ENCODE data around the gene H2BK1.

Gene H2BK1

DNA sequence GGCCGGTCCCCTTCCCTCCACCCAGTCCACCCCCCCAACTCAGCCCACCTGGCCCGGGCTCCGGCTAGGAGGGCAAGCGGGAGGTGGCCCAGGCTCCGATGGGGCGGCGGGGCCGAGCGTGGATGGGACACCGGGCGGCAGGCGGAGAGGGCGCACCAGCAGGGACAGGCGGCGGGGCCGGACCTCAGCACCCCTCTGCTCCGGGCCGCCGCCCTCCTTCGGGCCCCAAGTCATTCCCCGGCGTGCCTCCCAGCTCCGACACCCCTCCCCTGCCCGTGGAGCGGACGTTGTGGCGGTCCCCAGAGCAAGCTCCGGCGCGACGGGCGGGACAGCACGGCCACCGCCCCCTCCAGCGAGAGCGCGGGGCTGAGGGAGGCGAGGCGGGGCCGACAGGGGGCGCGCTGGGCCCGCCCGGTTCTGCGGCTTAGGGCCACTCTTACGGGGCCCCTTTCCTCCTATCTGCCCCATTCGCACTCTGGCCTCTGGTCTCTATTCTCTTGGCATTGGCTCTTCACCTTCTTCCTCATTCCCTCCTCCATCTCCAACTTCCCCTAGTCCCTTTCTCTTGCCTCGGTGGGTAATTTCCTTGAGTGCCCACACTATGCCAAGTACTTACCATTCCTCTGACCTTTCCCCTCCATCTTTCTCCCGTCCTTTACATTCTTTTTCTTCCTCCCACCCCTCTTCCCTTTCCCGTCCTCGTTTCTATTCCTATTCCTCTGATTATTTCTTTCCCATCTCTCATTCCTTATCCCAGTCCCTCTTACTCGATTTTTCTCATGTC, 42.1 kb downstream of the H2BK1 start:
- DNase-seq (no peak), ATAC-seq (ENCODE audit: insufficient read depth, low read depth) (no peak)
- TF ChIP-seq, protein P1, sequence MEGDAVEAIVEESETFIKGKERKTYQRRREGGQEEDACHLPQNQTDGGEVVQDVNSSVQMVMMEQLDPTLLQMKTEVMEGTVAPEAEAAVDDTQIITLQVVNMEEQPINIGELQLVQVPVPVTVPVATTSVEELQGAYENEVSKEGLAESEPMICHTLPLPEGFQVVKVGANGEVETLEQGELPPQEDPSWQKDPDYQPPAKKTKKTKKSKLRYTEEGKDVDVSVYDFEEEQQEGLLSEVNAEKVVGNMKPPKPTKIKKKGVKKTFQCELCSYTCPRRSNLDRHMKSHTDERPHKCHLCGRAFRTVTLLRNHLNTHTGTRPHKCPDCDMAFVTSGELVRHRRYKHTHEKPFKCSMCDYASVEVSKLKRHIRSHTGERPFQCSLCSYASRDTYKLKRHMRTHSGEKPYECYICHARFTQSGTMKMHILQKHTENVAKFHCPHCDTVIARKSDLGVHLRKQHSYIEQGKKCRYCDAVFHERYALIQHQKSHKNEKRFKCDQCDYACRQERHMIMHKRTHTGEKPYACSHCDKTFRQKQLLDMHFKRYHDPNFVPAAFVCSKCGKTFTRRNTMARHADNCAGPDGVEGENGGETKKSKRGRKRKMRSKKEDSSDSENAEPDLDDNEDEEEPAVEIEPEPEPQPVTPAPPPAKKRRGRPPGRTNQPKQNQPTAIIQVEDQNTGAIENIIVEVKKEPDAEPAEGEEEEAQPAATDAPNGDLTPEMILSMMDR (IDR thresholded peaks at IDR 0.05; ENCODE audit: borderline replicate concordance, extremely low read depth, low read length, poor library complexity, severe bottlenecking) = no peak
- TF ChIP-seq EZH2 (IDR thresholded peaks at IDR 0.05; ENCODE audit: borderline replicate concordance, low read depth, low read length, severe bottlenecking) = no peak
- Histone ChIP-seq H4K20me1 (ENCODE audit: insufficient read depth, low read length) (no peaks in the 10 kb centered on the region), H3K27me3 (ENCODE audit: insufficient read depth, low read length, poor library complexity) (peaks cover 30% of the 10 kb centered on the region), H3K4me2 (ENCODE audit: insufficient read depth, low read length) (no peak overlapping the region), H2AFZ (ENCODE audit: low read depth, low read length) (no peak overlapping the region), H3K4me1 (ENCODE audit: insufficient read depth, low read length) (no peaks in the 10 kb centered on the region; the same call in 1 of the 2 replicates), H3K4me3 (ENCODE audit: low read depth in 1 of 2, low read length in 2 of 2) (no peak overlapping the region), H3K9ac (ENCODE audit: low read depth, low read length) (no peak overlapping the region), H3K27ac (ENCODE audit: low read length) (no peak overlapping the region), H3K36me3 (ENCODE audit: insufficient read depth, low read length) (no peaks in the 10 kb centered on the region), H3K79me2 (ENCODE audit: insufficient read depth, low read length) (no peaks in the 10 kb centered on the region), H3K9me3 (ENCODE audit: insufficient read depth, low read length, severe bottlenecking) (no peaks in the 10 kb centered on the region)

DNA sequence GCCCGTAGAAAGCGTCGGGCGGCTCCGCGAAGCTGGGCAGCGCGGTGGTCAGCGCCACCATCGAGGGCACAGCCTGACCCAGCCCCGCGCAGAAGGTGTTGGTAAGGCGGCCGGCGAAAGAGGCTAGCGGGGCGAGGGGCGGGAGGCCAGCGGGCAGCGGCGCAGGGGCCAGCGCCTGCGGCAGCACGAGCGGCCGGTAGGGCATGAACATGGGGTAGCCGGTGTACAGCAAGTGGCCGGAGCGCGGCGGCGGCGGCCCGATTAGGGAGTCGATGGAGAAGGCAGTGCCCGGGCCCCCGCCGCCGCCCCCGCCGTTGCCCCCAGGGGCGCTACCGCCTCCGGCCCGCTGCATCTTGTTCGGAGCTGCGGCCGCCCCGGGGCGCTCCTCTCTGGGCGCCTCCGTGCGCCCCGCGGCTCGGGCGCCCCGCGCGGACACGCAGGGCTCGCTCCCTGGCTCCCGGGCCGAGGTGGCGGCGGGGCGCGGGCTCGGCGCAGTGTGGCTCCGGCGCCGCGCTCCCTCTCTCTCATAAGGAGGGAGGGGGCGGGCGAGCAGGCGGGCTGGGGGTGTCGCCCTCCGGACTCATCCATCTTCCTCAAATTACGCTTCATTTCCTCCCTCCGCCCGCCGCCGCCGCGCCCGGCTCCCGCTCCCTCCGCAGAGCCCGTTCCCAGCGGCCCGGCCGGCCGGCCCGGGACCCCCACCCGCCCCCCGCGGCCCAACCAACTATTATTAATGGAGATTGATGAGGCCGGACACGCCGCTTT, 42.9 kb downstream of the H2BK1 start, which contains the start of gene GBX1:
GBX1 (minus strand) TSS at position 498 of the 765 bp plus-strand sequence; CDS start at position 352, 146 bp downstream.
- Histone ChIP-seq H3K9ac (ENCODE audit: low read depth, low read length) (no peak within 1 kb of the TSS), H3K9me3 (ENCODE audit: insufficient read depth, low read length, severe bottlenecking) (no peaks in the 10 kb centered on the region), H3K27me3 (ENCODE audit: insufficient read depth, low read length, poor library complexity) (peaks cover 33% of the 10 kb centered on the region), H2AFZ (ENCODE audit: low read depth, low read length) (no peak within 1 kb of the TSS), H3K4me1 (ENCODE audit: insufficient read depth, low read length) (no peaks in the 10 kb centered on the region; the same call in 1 of the 2 replicates), H4K20me1 (ENCODE audit: insufficient read depth, low read length) (no peaks in the 10 kb centered on the region), H3K27ac (ENCODE audit: low read length) (no peak within 1 kb of the TSS), H3K36me3 (ENCODE audit: insufficient read depth, low read length) (no peaks in the 10 kb centered on the region), H3K79me2 (ENCODE audit: insufficient read depth, low read length) (no peaks in the 10 kb centered on the region), H3K4me3 (ENCODE audit: low read depth in 1 of 2, low read length in 2 of 2) (no peak within 1 kb of the TSS), H3K4me2 (ENCODE audit: insufficient read depth, low read length) (no peak within 1 kb of the TSS)
- TF ChIP-seq, protein P1 (IDR thresholded peaks at IDR 0.05; ENCODE audit: borderline replicate concordance, extremely low read depth, low read length, poor library complexity, severe bottlenecking) = no peak
- TF ChIP-seq EZH2 (IDR thresholded peaks at IDR 0.05; ENCODE audit: borderline replicate concordance, low read depth, low read length, severe bottlenecking) = no peak
- ATAC-seq (ENCODE audit: insufficient read depth, low read depth) = no peak
- DNase-seq = no peak

DNA sequence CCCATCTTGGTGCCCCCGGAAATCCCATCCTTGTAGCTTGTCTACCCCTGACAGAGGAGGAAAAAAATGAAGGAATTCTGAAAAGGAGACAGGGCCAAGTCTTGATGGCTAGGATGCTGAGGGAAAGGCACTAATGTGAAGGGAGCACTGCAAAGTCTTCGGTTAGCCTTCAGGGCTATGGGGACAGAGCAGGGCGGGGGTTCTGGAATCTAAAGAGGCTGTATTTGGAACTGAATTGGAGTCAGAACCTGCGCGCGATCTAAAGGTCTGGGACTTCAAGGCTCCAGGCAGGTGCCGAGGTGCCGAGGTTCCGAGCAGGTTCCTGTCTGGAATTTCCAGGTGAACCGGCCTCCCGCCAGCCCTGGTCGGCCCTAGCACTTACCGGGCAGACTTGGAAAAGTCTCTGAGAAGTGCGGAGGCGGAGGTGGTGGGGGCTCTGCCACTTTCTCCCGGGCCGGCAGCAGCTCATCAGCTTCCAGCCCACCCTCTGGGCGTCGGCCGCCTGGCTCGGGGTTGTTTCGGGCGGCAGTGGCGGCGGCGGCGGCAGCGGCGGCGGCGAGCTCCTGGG, 43.6 kb downstream of the H2BK1 start:
- no peak overlapping the region for H3K4me2 ChIP-seq (ENCODE audit: insufficient read depth, low read length)
- no peak for DNase-seq
- H3K9ac ChIP-seq (ENCODE audit: low read depth, low read length) = no peak overlapping the region
- H3K9me3 ChIP-seq (ENCODE audit: insufficient read depth, low read length, severe bottlenecking) = no peaks in the 10 kb centered on the region
- no peaks in the 10 kb centered on the region for H3K4me1 ChIP-seq (ENCODE audit: insufficient read depth, low read length)
- H2AFZ ChIP-seq (ENCODE audit: low read depth, low read length) = no peak overlapping the region
- no peaks in the 10 kb centered on the region for H3K79me2 ChIP-seq (ENCODE audit: insufficient read depth, low read length)
- H3K27ac ChIP-seq (ENCODE audit: low read length) = no peak overlapping the region
- ATAC-seq (ENCODE audit: insufficient read depth, low read depth) = no peak
- H3K36me3 ChIP-seq (ENCODE audit: insufficient read depth, low read length) = no peaks in the 10 kb centered on the region
- no peaks in the 10 kb centered on the region for H4K20me1 ChIP-seq (ENCODE audit: insufficient read depth, low read length)
- TF ChIP-seq, protein P1 (IDR thresholded peaks at IDR 0.05; ENCODE audit: borderline replicate concordance, extremely low read depth, low read length, poor library complexity, severe bottlenecking) = no peak
- peaks cover 33% of the 10 kb centered on the region for H3K27me3 ChIP-seq (ENCODE audit: insufficient read depth, low read length, poor library complexity)
- H3K4me3 ChIP-seq (ENCODE audit: low read depth in 1 of 2, low read length in 2 of 2) = no peak overlapping the region

All from DND-41 (cell line).